Right atrium auricular region (tissue), 2 donors: ENCODE measurements around the gene OSCP1. TPM values are rescaled to one million over a fixed set of nuclear protein-coding genes. Genes with fewer than 3 reads are reported as not detected.

Experiments used
- DNase-seq: peaks from one replicate; pipeline ENCODE4 v3.0.0-alpha.2; 2019; ENCODE audit warnings: low spot score
- H3K27ac ChIP-seq, 2 donors: fragments of 200-600 bp; sonication (generic); 1 replicate in 1 of 2; 2 replicates in 1 of 2; pipeline ENCODE4 v1.5.1; 2016 to 2019
- H3K27me3 ChIP-seq, 2 donors: fragments of 200-600 bp; sonication (generic); one replicate each; pipeline versions ENCODE4 v1.5.1 to v1.6.0; 2017 to 2019
- H3K36me3 ChIP-seq: fragments of 200-600 bp; sonication (generic); one replicate; pipeline ENCODE4 v1.5.1; 2016
- H3K4me1 ChIP-seq, 2 donors: fragments of 200-600 bp; sonication (generic); one replicate each; pipeline versions ENCODE4 v1.5.1 to v1.6.0; 2017 to 2019
- H3K4me3 ChIP-seq, 2 donors: fragments of 200-600 bp; sonication (generic); 1 replicate in 1 of 2; 2 replicates in 1 of 2; pipeline ENCODE4 v1.5.1; 2017 to 2019; ENCODE audit warnings: mild to moderate bottlenecking in 1 of 2, moderate library complexity in 1 of 2
- H3K9me3 ChIP-seq, 2 donors: fragments of 200-600 bp; sonication (generic); one replicate each; pipeline ENCODE4 v1.5.1; 2019
- CTCF ChIP-seq, 2 donors: fragments of 200-600 bp; sonication (generic); IDR thresholded peaks; one replicate each; pipeline ENCODE4 v1.5.1; 2019; ENCODE audit warnings: antibody characterized with exemption in 2 of 2
- total RNA-seq, 2 donors: library from RNA; depleted of rRNA; stranded (reverse); fragments of >200 nt; gene quantifications; one replicate each; pipeline ENCODE4 v1.1.0, GENCODE V29; 2016

OSCP1 gene
- total RNA-seq, 2 donors from 2014 or later, result 4.9 to 7.9 TPM

GRCh38 chr1:36475910-36476604, 25.8 kb upstream of the OSCP1 start:
- no peak for TF ChIP-seq CTCF (IDR thresholded peaks at IDR 0.05)
- no peaks in the 10 kb centered on the region for H3K9me3 ChIP-seq

GRCh38 chr1:36475341-36475740, 25.1 kb upstream of the OSCP1 start:
- no peak for DNase-seq
- no peak for TF ChIP-seq CTCF (IDR thresholded peaks at IDR 0.05)
- H3K27me3 ChIP-seq, result no peaks in the 10 kb centered on the region
- no peaks in the 10 kb centered on the region for H3K36me3 ChIP-seq
- no peak overlapping the region for H3K4me3 ChIP-seq
- no peaks in the 10 kb centered on the region for H3K4me1 ChIP-seq
- no peaks in the 10 kb centered on the region for H3K9me3 ChIP-seq
- H3K27ac ChIP-seq, result no peak overlapping the region

More at GRCh38 chr1:36475910-36476604, 25.8 kb upstream of the OSCP1 start:
- Histone ChIP-seq H3K36me3 (no peaks in the 10 kb centered on the region), H3K4me1 (peaks cover 0 to under 1% of the 10 kb centered on the region in 2 donors), H3K27me3 (no peaks in the 10 kb centered on the region), H3K4me3 (no peak overlapping the region), H3K27ac (no peak overlapping the region)
- DNase-seq, result no peak

- no peak for DNase-seq
- no peaks in the 10 kb centered on the region for H3K36me3 ChIP-seq
- no peak for TF ChIP-seq CTCF (IDR thresholded peaks at IDR 0.05)
- H3K9me3 ChIP-seq, result no peaks in the 10 kb centered on the region
- H3K4me3 ChIP-seq, result no peak overlapping the region
- no peak overlapping the region for H3K27ac ChIP-seq
- H3K4me1 ChIP-seq, result no peaks in the 10 kb centered on the region
- no peaks in the 10 kb centered on the region for H3K27me3 ChIP-seq
Observed at GRCh38 chr1:36472656-36473055, 22.4 kb upstream of the OSCP1 start.

DNA sequence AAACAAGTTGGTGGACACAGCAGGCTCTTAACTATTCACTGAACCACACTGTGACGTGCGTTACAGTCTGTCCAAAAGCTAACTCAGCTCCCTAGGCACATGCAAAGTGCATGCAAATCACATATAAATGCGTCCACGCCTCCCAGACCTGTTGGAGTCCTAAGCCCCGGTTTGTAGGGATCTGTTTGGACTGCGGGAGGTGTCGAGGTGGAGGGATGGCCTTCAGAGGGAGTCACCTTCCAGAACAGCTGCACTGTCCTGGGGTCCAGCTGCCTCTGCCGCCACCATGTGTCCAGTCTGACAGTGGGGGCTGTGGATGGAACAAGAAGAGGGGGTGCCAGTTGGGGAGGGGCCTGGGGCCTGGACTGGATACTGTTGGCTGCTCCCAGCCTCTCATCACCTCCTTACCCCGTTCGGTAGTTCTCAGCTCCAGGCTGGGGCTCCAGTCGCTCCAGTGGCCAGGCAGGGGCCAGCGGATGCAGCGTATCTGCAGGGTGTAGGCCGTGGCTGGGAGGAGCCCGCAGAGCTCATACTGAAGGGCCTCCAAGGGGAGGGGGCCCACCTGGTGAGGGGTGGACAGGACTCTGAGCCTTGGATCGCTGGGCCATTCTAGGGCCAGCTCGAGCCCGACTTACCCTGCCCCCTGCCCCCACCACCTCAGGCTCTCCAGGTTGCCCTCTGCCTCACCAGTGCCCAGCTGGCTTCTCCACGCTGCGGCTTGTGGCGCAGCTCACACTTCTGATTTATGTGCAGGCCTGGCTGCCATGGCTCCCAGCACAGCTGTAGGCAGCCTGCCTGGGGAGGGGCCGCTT, 21.8 kb upstream of the OSCP1 start:
- H3K27me3 ChIP-seq, result no peaks in the 10 kb centered on the region
- no peak overlapping the region for H3K27ac ChIP-seq
- no peak overlapping the region for H3K4me3 ChIP-seq
- DNase-seq, result no peak
- TF ChIP-seq CTCF (IDR thresholded peaks at IDR 0.05), result no peak
- H3K36me3 ChIP-seq, result no peaks in the 10 kb centered on the region
- H3K9me3 ChIP-seq, result no peaks in the 10 kb centered on the region
- no peaks in the 10 kb centered on the region for H3K4me1 ChIP-seq

DNA sequence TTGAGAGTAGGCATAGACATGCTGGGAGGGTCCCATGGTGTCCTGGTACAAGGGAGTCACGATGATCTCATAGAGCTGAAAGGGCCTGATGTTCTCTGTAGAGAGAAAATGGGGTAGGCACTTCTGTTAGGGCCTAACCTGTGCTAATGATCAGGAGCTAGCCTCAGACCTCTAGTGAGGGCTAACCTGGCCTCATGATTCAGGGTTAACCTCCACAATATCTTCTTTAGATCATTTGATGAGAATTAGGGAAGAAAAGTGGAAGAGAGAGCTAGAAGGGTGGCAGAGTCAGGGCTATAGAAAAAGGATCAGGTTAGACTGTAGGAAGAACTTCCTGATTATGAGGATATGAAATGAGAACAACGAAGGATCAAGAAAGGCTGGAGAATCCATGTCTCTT, 18.9 kb upstream of the OSCP1 start:
- Histone ChIP-seq H3K4me1 (peaks cover 0 to 8% of the 10 kb centered on the region in 2 donors), H3K36me3 (no peaks in the 10 kb centered on the region), H3K9me3 (no peaks in the 10 kb centered on the region), H3K27ac (no peak overlapping the region), H3K4me3 (no peak overlapping the region), H3K27me3 (no peaks in the 10 kb centered on the region)
- no peak for TF ChIP-seq CTCF (IDR thresholded peaks at IDR 0.05)
- no peak for DNase-seq
